GM12801 (cell line): ENCODE measurements around the gene FAM136A.

Source experiments
- CTCF ChIP-seq: IDR thresholded peaks from one replicate; pipeline ENCODE4 v1.5.1; 2011; ENCODE audit warnings: control low read depth; ENCODE audit not compliant: insufficient read length; ENCODE audit errors: extremely low read depth

FAM136A gene

GRCh38 chr2:70283500-70284191 lies 18.2 kb downstream of the FAM136A start:
- TF ChIP-seq CTCF: no peak

GRCh38 chr2:70282439-70282838 lies 19.4 kb downstream of the FAM136A start:
- TF ChIP-seq CTCF: no peak

DNA sequence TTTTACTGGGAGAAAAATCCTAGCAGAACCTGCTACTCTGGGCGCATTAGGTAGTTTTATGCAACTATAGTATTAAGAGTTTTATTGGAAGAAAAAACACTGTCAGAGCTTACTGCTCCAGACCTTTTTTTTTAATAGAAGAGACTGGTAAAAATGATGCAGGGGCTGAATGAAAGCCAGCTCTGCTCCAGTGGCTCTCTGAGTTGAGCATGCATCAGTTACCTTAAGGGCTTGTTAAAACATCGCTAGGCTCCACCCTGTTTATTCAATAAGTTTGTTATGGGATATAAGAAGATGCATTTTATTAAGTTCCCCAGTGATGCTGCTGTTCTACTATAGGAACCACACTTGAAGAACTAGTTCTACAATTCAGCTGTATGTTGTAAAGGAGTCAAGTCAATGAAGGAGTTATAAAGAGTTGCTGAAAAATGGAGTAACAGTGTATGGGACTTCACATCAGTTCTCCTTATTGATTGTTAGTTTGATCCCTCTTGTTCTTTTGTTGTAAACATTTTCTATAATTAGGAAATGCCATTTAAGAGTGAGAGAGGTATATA lies 21.5 kb downstream of the FAM136A start:
- no peak for TF ChIP-seq CTCF

GRCh38 chr2:70270323-70270722 lies 31.5 kb downstream of the FAM136A start:
- TF ChIP-seq CTCF: no peak

DNA sequence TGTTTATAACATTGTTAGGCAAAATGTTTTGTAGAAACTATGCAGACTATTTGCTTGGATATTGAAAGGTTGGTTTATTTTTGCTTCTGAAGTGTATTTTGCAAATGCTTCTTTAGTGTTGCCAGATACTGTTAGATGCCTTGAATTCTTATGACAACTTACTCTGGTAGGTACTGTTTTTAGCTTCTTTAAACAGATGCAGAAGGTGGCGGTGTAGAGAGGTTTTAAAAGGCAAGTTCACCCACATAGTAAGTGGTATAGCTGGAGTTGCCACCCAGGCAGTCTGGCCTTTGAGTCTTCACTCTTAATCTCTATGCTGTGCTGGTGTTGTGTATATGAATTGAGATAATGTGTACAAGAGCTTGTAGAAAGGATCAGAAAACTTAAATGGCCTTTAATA lies 40.4 kb downstream of the FAM136A start:
- TF ChIP-seq CTCF: no peak

DNA sequence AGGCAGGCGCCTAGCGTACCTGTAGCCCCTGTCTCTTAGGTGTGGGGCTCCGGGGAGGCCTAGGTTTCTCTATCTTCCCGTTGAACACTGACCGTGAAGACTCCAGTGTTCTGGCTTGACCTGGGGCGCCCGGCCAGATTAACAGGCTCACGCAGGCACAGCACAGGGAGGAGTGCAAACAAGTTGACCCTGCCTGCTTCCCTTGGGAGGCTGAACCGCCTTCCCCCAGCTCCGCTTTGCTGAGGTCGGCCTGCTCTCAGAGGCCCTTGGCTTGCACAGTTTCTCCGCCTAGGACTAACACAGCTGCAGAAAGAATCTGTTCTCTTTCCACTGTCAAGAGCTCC lies 43.4 kb downstream of the FAM136A start:
- TF ChIP-seq CTCF: no peak

- no peak for TF ChIP-seq CTCF
Measured at GRCh38 chr2:70255637-70256314, 46.1 kb downstream of the FAM136A start.
